ENCODE data around the gene RGS1. TPM values are rescaled to one million over a fixed set of nuclear protein-coding genes. Genes with fewer than 3 reads are reported as not detected.
A peak's percentile ranks its signal among the peaks of the same experiment; 100 is the strongest.

Gene RGS1
- total RNA-seq, 6 donors from 2014 or later: 30.1 to 96.0 (median 48.5) TPM

DNA sequence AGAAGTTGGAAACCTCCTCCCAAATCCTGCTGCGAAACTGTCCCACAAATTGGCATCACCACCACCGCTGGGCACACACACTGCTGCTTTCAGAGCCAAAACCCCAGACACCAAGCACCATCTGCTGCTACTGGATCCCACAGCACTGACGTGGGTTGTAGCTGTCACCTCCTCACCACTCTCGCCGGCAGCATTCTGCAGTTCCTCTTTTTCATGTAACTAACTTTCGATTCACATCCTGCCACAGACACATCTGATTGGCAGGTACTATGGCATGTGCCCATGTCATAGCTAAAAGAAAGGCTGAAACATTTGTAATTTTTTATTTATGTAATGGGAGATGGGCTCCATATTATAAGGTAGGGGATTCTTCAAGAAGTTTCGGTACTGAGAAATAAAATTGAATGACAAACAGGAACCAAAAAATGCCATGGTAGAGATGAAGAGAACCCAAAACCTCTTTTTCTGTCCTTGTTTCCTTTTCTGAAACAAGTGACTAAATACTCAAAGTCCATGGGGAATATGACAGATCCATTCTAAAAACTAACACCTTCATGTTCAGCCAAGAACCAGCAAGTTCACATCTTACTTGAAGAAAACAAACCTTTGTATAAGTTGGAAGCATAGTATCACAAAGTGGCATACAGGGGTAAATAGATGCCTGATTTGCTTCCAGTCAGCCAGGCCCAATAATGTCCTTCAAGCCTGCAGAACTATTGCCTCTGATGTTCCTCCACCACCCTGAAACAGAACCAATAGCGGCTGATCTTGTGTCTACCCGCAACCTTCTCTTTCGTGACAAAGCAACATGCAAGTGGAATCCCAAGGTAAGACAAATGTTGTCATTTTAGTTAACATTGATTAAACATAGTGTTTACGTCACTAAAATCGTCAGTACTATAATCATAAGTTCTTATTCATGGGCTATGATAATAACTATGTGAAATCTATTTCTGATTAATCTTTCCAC, 33.8 kb downstream of the RGS1 start:
- Histone ChIP-seq H3K36me3 (no peaks in the 10 kb centered on the region), H3K27me3 (no peaks in the 10 kb centered on the region), H3K4me3 (no peak overlapping the region), H3K9me3 (no peaks in the 10 kb centered on the region), H3K27ac (no peak overlapping the region), H3K4me1 (no peaks in the 10 kb centered on the region)
- DNase-seq (peak in 1 of 2 donors; percentile 82), ATAC-seq (ENCODE audit: low FRiP score in 2 of 2) (peak; percentile 80 to 94)
- WGBS, 2 donors: 62 to 72% methylated on average over 12 of the region's 12 CpGs
- TF ChIP-seq POLR2A (IDR thresholded peaks at IDR 0.05) (peak in 1 of 4 donors; percentile 9), EP300 (IDR thresholded peaks at IDR 0.05) (no peak), POLR2AphosphoS5 (IDR thresholded peaks at IDR 0.05) (peak in 1 of 2 donors; percentile 27)
- TF ChIP-seq, protein P1, sequence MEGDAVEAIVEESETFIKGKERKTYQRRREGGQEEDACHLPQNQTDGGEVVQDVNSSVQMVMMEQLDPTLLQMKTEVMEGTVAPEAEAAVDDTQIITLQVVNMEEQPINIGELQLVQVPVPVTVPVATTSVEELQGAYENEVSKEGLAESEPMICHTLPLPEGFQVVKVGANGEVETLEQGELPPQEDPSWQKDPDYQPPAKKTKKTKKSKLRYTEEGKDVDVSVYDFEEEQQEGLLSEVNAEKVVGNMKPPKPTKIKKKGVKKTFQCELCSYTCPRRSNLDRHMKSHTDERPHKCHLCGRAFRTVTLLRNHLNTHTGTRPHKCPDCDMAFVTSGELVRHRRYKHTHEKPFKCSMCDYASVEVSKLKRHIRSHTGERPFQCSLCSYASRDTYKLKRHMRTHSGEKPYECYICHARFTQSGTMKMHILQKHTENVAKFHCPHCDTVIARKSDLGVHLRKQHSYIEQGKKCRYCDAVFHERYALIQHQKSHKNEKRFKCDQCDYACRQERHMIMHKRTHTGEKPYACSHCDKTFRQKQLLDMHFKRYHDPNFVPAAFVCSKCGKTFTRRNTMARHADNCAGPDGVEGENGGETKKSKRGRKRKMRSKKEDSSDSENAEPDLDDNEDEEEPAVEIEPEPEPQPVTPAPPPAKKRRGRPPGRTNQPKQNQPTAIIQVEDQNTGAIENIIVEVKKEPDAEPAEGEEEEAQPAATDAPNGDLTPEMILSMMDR (IDR thresholded peaks at IDR 0.05): peak in 1 of 6 experiments; percentile 5

- DNase-seq: no peak
- H3K9me3 ChIP-seq: no peaks in the 10 kb centered on the region
- no peaks in the 10 kb centered on the region for H3K27me3 ChIP-seq
- peak in 1 of 2 donors; percentile 54 for ATAC-seq (ENCODE audit: low FRiP score in 2 of 2)
- TF ChIP-seq, protein P1 (IDR thresholded peaks at IDR 0.05): peak in 4 of 6 experiments; percentile 23 to 49 (median 35)
- TF ChIP-seq POLR2AphosphoS5 (IDR thresholded peaks at IDR 0.05): no peak
- no peak overlapping the region for H3K27ac ChIP-seq
- WGBS, 2 donors: 61 to 62% methylated on average over 3 of the region's 3 CpGs
- H3K4me3 ChIP-seq: no peak overlapping the region
- H3K36me3 ChIP-seq: no peaks in the 10 kb centered on the region
- H3K4me1 ChIP-seq: no peaks in the 10 kb centered on the region
These were observed 34.7 kb downstream of the RGS1 start for GRCh38 chr1:192610112-192610889.

- DNase-seq: no peak
- Histone ChIP-seq H3K4me3 (no peak overlapping the region), H3K4me1 (no peaks in the 10 kb centered on the region), H3K36me3 (no peaks in the 10 kb centered on the region), H3K27me3 (no peaks in the 10 kb centered on the region), H3K9me3 (no peaks in the 10 kb centered on the region), H3K27ac (no peak overlapping the region)
- ATAC-seq (ENCODE audit: low FRiP score in 2 of 2): no peak
- TF ChIP-seq, protein P1 (IDR thresholded peaks at IDR 0.05): no peak
- TF ChIP-seq POLR2A (IDR thresholded peaks at IDR 0.05) (no peak), EP300 (IDR thresholded peaks at IDR 0.05) (no peak)
- WGBS, 2 donors: 98 to 100% methylated on average over 1 of the region's 1 CpG
These were observed 39.5 kb downstream of the RGS1 start for GRCh38 chr1:192615055-192615454.

DNA sequence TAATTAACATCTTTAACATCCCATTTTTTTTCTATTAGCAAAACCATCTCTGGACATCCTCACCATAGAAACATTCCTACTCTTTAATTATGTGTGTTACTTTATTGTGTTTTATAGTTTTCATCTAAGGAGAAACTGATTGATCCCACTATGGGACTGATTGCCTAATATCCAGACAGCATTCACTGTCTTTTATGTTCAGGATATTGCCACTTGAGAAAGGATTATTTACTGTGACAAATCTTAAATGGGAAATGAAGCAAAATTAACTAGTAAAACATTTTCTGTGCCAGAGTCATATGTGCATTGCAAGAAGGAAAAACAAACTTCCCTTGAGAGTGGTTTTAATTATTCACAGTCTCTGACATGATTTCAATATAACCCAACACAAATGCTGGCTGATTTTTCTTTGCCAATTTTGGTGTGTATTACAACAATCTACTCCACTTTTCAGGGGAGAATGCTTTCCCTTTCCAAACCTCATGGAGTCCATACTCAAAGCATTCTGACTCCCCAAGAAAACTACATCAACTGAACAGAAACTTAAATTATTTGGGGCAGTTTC, 44.6 kb downstream of the RGS1 start:
- Histone ChIP-seq H3K4me3 (no peak overlapping the region), H3K9me3 (no peaks in the 10 kb centered on the region), H3K27me3 (no peaks in the 10 kb centered on the region), H3K4me1 (no peaks in the 10 kb centered on the region), H3K27ac (no peak overlapping the region), H3K36me3 (no peaks in the 10 kb centered on the region)
- no peak for TF ChIP-seq POLR2A (IDR thresholded peaks at IDR 0.05)
- no peak for TF ChIP-seq POLR2AphosphoS5 (IDR thresholded peaks at IDR 0.05)
- TF ChIP-seq, protein P1 (IDR thresholded peaks at IDR 0.05): no peak
- TF ChIP-seq EP300 (IDR thresholded peaks at IDR 0.05): no peak
- ATAC-seq (ENCODE audit: low FRiP score in 2 of 2) (no peak), DNase-seq (no peak)
